Stomach (tissue), 4 donors: ENCODE data around the gene PDSS2.

Experiments used
- CTCF ChIP-seq, 7 experiments: fragments of 450-650 bp in 4 of 7; fragments of 200-600 bp in 3 of 7; sonication (generic) in 3 of 7; IDR thresholded peaks; one replicate each; pipeline ENCODE4 v1.5.1; 2016 to 2019; ENCODE audit warnings: antibody characterized with exemption in 7 of 7, control low read depth in 2 of 7, mild to moderate bottlenecking in 1 of 7
- EP300 ChIP-seq: sonication (generic); formaldehyde crosslinking; IDR thresholded peaks from one replicate; pipeline ENCODE4 v1.6.1; 2017; ENCODE audit warnings: antibody characterized with exemption
- POLR2AphosphoS5 ChIP-seq, 3 donors: sonication (generic); formaldehyde crosslinking; IDR thresholded peaks; one replicate each; pipeline ENCODE4 v1.6.1; 2016; ENCODE audit warnings: antibody characterized with exemption in 3 of 3

- TF ChIP-seq EP300 (no peak), CTCF (IDR thresholded peaks at IDR 0.05) (no peak), POLR2AphosphoS5 (IDR thresholded peaks at IDR 0.05) (no peak)
Measured at GRCh38 chr6:107434812-107435211, 24.6 kb downstream of the PDSS2 start.
